ENCODE results near the gene DCDC1.

DNA sequence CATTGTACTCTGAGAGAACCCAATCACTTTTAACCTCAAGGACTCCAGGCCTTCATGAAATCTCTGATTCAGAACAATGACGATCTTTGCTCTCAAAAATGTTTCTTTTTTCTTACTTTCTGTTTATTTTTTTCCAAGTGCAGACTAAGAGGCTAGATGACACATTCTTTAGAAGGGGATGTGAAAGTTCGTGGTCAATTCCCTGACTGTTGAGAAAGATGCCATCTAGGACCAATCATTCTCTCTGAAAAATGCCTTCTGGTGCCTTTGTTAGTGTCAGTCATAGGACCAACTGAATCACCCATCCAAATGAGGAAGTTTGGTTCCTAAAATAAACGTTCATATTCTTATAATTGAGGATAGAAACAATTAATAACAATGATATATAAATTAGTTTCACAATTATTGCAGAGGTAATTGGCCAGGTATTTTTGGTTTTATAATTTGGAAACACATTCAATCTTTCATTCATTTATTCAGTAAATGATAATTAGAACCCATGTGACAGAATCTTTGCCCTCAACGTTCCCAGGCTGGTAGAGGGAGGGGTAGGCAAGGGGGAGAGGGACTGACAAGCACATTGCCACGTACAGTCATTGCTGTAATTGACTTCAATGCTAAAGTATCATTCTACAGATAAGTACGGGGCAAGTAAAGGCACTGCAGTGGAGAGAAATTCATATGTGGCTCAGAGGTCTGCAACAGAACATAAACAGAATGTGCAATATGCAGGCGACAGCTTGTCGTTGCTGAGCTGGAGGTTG lies 450.0 kb downstream of the DCDC1 start:
- TF ChIP-seq CTCF (conservative IDR thresholded peaks at IDR 0.05) = no peak
- no peak for TF ChIP-seq ZFX (IDR thresholded peaks at IDR 0.05)

Data from C4-2B (cell line).